ENCODE data around the gene WWOX. TPM values are rescaled to one million over a fixed set of nuclear protein-coding genes. Genes with fewer than 3 reads are reported as not detected.

Gene WWOX
- total and polyA plus RNA-seq, 2 of the 4 experiments (the other 2 are of a cell fraction), result 2.7 to 5.4 TPM

DNA sequence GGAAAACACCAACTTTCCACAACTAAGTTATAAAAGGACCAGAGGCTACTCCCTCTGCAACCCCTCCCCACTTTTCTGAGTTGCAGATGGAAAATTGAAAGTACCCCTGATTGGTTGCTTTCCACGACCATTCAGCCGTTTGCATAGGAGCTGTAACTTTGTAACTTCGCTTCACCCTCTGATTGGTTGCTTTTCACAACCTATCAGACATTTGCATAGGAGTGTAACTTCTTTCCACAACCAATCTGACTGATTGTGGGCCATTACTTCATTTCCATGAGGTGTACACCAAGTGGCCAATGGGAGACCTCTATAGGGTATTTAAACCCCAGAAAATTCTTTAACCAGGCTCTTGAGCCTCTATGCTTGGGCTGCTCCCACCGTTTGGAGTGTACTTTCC, 644.1 kb downstream of the WWOX start:
- Histone ChIP-seq H3K14ac (replicated peaks; ENCODE audit: low read depth, low read length) (no peak overlapping the region), H2AFZ (replicated peaks; ENCODE audit: low read length, poor library complexity) (no peak overlapping the region), H2BK5ac (ENCODE audit: low read depth, low read length, poor library complexity, severe bottlenecking) (no peak overlapping the region), H4K91ac (ENCODE audit: insufficient read depth, low read depth, low read length) (no peak overlapping the region), H3K9me1 (ENCODE audit: insufficient read depth, low read length) (no peaks in the 10 kb centered on the region), H3K23ac (ENCODE audit: low read depth, low read length) (no peak overlapping the region), H2BK15ac (ENCODE audit: low read depth, low read length) (no peak overlapping the region), H3K79me1 (ENCODE audit: low read depth in 1 of 2, low read length in 2 of 2) (no peaks in the 10 kb centered on the region), H2AK5ac (ENCODE audit: low read depth, low read length) (no peak overlapping the region), H2BK120ac (ENCODE audit: low read depth, low read length) (no peak overlapping the region), H3K27me3 (ENCODE audit: control insufficient read depth, insufficient read depth, low read length) (no peaks in the 10 kb centered on the region), H3K4me1 (ENCODE audit: control insufficient read depth, insufficient read depth, low read length) (no peaks in the 10 kb centered on the region; the same call in 1 of the 2 replicates), H3K36me3 (ENCODE audit: control insufficient read depth, insufficient read depth, low read length) (no peaks in the 10 kb centered on the region), H4K8ac (ENCODE audit: low read depth in 2 of 2, low read length in 2 of 2) (no peak overlapping the region), H3K18ac (ENCODE audit: low read depth, low read length) (no peak overlapping the region), H3K56ac (ENCODE audit: extremely low read depth, insufficient read depth, low read length) (no peak overlapping the region), H3K27ac (ENCODE audit: insufficient read depth, low read length) (no peak overlapping the region), H3K9me3 (ENCODE audit: control insufficient read depth, insufficient read depth, low read length) (peaks cover 31% of the 10 kb centered on the region), H3K4me2 (ENCODE audit: low read depth, low read length) (no peak overlapping the region), H4K20me1 (ENCODE audit: insufficient read depth, low read length) (no peaks in the 10 kb centered on the region), H2BK20ac (ENCODE audit: low read depth, low read length) (no peak overlapping the region), H3K9ac (ENCODE audit: low read depth, low read length) (no peak overlapping the region), H4K5ac (ENCODE audit: low read depth, low read length) (no peak overlapping the region), H3K4ac (ENCODE audit: low read depth, low read length) (no peak overlapping the region), H2AK9ac (replicated peaks; ENCODE audit: low read depth, low read length, poor library complexity) (no peak overlapping the region), H3K4me3 (ENCODE audit: insufficient read depth, low read depth, low read length) (no peak overlapping the region)
- ChIA-PET CTCF (no interaction called here), POLR2A (ENCODE audit: unreplicated experiment) (no interaction called here)
- in situ Hi-C loops (cut with MboI; ENCODE audit: low sequenced_read_pairs) (no loop called here), dilution Hi-C loops (cut with HindIII; ENCODE audit: low sequenced_read_pairs, unreplicated experiment) (no loop called here), intact Hi-C loops (cut with micrococcal nuclease) (no loop called here)
- TF ChIP-seq MAFK (IDR thresholded peaks at IDR 0.05; ENCODE audit: low read depth, low read length), result no peak
- no peak for TF ChIP-seq RCOR1 (IDR thresholded peaks at IDR 0.05; ENCODE audit: insufficient replicate concordance, low read length)
- TF ChIP-seq, protein P1, sequence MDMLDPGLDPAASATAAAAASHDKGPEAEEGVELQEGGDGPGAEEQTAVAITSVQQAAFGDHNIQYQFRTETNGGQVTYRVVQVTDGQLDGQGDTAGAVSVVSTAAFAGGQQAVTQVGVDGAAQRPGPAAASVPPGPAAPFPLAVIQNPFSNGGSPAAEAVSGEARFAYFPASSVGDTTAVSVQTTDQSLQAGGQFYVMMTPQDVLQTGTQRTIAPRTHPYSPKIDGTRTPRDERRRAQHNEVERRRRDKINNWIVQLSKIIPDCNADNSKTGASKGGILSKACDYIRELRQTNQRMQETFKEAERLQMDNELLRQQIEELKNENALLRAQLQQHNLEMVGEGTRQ (IDR thresholded peaks at IDR 0.05; ENCODE audit: low read depth, low read length), result no peak
- no peak for TF ChIP-seq MXI1 (IDR thresholded peaks at IDR 0.05; ENCODE audit: borderline replicate concordance, low read depth, low read length)
- TF ChIP-seq, protein P2, sequence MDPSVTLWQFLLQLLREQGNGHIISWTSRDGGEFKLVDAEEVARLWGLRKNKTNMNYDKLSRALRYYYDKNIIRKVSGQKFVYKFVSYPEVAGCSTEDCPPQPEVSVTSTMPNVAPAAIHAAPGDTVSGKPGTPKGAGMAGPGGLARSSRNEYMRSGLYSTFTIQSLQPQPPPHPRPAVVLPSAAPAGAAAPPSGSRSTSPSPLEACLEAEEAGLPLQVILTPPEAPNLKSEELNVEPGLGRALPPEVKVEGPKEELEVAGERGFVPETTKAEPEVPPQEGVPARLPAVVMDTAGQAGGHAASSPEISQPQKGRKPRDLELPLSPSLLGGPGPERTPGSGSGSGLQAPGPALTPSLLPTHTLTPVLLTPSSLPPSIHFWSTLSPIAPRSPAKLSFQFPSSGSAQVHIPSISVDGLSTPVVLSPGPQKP (IDR thresholded peaks at IDR 0.05; ENCODE audit: borderline replicate concordance, low read depth, low read length), result no peak
- no peak for TF ChIP-seq MAZ (IDR thresholded peaks at IDR 0.05; ENCODE audit: borderline replicate concordance, low read depth, low read length)
- no peak for TF ChIP-seq BHLHE40 (IDR thresholded peaks at IDR 0.05; ENCODE audit: low read depth, low read length)
- no peak for TF ChIP-seq RAD21 (IDR thresholded peaks at IDR 0.05; ENCODE audit: low read length)
- no peak for TF ChIP-seq CHD1 (IDR thresholded peaks at IDR 0.05; ENCODE audit: low read depth, low read length)
- TF ChIP-seq RFX5 (IDR thresholded peaks at IDR 0.05; ENCODE audit: low read depth, low read length), result no peak
- no peak for TF ChIP-seq FOS (IDR thresholded peaks at IDR 0.05; ENCODE audit: low read depth, low read length)
- TF ChIP-seq SMC3 (IDR thresholded peaks at IDR 0.05; ENCODE audit: low read depth, low read length), result no peak
- TF ChIP-seq CEBPB (IDR thresholded peaks at IDR 0.05; ENCODE audit: low read depth, low read length), result no peak
- no TSS peak for BruUV-seq (replicated peaks)
- ATAC-seq (ENCODE audit: low read depth) (no peak), DNase-seq (no peak)
- no CpG with 5 or more reads among the region's 4 CpGs for WGBS, 2 experiments (ENCODE audit: extremely low coverage in 2 of 2, insufficient read length in 1 of 2)
